NCI-H526 treated with DMSO at 0.1 percent for 48 hours (cell line): ENCODE data around the gene SNX10.

Source experiments
- DNase-seq: peaks from one replicate; lab custom pipeline; 2025; lab: John Stamatoyannopoulos, UW

Gene SNX10

DNA sequence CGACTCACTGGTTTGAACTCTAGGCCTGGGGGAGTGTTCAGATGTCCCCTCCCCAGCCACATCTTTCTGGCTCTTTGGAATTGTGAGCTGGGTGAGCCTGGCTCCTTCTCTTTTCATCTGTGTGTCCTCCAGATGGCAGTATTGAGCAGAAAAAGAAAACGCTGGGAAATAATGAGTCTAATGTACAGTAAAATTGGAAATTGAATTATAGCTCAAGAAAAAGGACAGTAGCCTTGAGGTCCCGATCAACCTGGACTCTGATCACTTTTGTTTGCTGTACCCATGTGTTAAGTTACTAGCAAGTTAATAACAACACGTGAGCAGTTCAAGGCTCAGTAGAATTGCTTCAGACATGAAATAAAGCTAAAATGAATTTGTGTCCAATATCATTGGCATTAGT, 77.9 kb downstream of the SNX10 start:
- DNase-seq, result peak; percentile 34

- no peak for DNase-seq
These were observed 78.3 kb downstream of the SNX10 start for GRCh38 chr7:26370011-26370410.

DNA sequence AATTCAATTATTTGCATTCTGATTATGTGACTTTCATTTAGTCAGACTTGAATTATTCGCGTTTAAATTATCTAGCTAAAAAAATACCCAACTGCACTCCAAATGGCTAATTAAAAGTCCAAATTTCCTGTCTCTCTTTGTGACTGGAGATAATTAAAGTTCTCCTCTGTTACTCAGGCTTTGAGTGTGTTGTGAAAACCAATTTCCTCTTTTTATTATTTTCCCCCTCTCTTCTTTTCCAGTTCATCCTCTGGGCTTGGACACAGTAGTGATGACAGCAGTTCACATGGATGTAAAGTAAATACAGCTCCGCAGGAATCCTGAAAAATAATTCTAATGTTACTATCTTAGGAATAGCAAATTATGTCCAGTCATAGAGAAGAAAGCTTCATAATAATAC, 80.6 kb downstream of the SNX10 start:
- DNase-seq, result peak; percentile 29

DNA sequence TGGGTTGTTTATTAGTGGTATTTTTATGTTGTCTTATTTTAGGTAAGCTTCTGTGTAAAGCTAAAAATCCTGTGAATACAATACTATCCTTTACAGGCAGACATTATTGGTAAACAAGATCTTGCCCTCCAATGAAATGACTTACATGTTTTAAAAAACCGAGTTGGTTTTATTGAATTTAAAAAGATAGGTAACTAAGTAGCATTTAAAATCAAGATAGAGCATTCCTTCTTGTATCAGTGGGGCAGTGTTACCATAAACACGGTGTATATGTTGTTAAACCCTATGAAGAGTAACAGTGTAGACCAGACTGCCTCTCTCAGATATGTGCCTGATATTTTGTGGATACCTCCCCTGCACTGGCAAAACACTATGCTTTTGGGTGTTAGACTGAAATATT, 81.0 kb downstream of the SNX10 start:
- peak; percentile 29 for DNase-seq

DNA sequence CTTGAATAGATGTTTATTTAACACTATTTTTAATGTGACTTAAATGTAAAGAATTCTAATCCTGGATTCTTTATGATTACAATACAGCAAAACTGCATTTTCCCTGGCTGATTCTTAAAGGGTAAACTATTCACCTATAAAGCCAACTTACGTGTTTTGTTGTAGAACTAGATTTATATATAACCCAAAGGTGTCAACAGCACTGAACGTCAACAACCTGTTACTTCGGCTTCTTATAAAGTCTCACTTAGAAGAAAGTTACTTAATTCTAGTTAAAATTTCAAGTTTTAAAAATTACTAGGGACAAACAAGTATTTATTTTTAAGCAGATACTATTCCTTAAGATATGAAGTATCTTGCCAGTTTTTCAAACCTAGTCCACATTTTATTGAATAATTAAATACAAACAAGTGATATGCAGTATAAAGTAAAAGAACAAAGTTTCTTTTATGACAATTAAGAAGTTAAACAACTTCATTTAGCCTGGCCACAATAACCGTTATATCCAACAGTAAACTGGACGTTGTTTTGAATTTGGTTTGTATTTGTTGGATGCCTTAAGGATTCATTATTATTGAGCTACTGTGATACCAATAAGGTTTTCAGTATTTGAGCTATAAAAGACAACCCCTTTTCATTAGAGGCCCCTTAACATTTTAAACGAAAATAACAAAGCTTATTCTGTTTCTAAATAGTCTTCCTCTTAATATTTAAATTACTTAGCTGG, 83.1 kb downstream of the SNX10 start:
- peak; percentile 41 for DNase-seq

DNA sequence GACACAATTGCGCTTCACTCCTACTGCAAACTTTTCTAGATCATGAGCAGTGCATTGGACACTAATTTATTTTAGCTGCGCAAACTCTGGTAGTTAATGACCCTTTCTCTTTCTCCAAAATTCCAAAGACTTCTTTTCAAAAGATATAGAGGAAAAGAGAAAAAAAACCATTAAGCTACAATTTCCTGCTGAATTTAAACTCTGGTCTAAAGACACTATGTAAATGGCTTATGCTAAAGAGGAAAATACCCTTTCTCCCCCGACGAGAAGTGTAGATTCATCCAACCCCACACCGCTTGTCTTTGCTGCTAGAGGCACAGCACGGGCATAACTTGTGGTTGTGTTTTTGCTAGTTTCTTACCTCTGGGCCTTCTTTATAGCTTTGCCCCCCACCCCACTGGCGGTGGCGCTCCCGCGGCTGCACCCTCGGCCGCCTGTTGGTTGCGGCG, 84.1 kb downstream of the SNX10 start:
- peak; percentile 85 for DNase-seq

- peak; percentile 78 for DNase-seq
These were observed 84.7 kb downstream of the SNX10 start for GRCh38 chr7:26376175-26376917.

GRCh38 chr7:26378016-26378415, 86.4 kb downstream of the SNX10 start:
- no peak for DNase-seq

DNA sequence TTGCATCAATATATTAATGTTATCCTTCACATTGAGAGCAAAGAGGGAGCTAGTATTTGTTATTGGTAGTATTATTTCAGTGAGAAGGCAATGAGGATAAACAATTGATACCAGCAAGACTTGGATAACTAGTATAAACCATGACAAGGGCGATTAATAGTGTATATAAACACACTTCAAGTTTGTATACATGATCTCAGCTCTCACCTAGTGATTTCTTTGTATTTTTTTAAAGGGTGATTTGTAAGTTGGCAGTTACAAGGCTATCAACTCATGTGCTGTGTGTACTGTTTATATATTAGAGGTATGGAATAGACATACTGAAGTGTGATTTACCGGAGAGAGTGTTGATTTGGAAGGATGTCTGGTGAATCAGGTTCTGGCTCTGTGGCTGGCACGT, 88.0 kb downstream of the SNX10 start:
- no peak for DNase-seq

DNA sequence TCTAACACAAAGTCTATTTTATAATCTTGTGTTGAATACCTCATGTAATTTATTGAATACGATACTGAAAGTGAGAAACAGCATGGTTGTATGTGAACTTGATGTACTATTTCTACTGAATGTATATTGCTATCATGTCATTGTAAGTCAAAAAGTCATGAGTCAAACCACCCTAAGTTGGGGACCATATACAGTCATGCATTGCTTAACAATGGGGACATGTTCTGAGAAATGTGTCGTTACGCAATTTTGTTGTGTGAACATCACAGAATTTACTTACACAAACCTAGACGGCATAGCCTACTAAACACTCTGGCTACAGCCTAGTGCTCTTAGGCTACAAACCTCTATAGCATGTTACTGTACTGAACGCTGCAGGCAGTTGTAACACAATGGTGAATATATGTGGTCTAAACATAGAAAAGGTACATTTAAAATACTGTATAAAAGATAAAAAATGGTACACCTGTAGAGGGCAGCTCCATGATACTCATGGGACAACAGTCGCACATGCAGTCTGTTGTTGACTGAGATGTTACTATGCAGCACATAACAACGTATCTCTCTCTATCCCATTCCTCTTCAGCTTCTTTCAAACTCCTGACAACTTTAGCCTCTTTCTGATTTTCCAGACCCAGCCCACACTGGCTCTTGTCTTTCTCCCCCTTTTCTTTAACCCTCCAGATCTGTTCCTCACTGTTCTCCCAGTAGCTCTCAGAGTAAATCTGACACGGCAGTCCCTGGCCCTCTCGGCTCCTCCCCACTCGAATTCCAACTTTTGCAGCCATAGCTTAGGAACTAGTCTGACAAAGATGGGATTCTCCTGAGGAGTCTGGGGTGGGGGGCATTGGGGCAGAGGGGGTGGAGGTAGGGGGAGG, 90.1 kb downstream of the SNX10 start:
- no peak for DNase-seq

DNA sequence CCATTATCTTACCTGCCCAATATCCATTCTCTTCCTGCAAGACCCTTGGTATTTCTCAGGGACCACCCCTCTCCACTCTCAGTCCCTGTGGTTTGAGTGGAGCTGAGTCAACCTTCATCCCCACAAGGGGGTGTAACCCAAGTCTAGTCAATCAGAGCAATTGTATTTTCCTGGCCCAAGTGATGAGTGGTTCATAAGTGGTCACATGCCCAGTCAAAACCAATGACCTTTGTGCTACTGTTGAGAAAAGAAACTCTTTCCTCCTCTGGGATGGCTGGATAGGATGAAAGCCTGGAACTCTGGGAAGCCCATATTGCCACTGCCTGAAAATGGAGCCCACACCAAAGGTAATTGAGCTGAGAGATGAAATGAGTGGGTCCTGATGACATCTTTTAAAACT, 93.6 kb downstream of the SNX10 start:
- DNase-seq, result no peak

- peak; percentile 96 for DNase-seq
These were observed 96.1 kb downstream of the SNX10 start for GRCh38 chr7:26387731-26388130.

GRCh38 chr7:26388256-26388655, 96.6 kb downstream of the SNX10 start:
- peak; percentile 57 for DNase-seq

DNA sequence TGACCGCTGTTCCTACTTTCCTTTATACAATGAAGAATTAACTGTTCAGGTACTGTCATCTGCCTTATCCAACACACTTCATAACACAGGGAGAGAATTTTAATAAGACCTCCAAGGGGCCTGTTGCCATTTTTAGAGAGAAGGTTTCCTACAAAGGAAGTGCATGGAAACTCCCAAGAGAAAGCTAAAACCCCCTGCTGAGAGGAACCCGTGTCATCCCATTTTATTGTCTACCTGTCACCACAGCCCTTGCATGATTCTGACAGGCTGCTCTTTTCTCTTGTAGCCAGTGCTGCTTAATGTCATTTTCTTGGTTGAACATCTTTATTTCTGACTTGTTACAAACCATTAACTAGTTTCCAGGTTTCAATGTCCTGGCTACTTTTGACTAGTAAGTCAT, 98.4 kb downstream of the SNX10 start:
- no peak for DNase-seq

GRCh38 chr7:26393818-26394217, 102.2 kb downstream of the SNX10 start:
- no peak for DNase-seq

DNA sequence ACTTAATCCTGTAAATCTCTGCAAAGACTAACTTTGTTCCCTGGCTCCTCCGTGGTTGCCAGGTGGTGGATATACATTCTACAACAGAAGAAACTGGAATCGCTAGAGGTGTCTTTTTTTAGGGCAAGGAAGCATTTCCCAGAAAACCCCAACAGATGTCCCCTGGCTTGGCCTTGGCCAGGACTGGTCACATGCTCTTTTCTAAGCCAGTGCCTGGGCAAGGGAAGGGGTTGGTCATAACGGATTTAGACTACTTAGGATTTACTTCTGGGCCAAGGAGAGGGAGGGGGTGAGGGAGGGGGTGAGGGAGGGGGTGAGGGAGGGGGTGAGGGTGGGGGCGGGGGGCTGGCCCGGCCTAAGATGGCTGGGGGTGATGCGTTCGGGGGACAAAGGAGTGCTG, 105.7 kb downstream of the SNX10 start:
- DNase-seq, result no peak

DNA sequence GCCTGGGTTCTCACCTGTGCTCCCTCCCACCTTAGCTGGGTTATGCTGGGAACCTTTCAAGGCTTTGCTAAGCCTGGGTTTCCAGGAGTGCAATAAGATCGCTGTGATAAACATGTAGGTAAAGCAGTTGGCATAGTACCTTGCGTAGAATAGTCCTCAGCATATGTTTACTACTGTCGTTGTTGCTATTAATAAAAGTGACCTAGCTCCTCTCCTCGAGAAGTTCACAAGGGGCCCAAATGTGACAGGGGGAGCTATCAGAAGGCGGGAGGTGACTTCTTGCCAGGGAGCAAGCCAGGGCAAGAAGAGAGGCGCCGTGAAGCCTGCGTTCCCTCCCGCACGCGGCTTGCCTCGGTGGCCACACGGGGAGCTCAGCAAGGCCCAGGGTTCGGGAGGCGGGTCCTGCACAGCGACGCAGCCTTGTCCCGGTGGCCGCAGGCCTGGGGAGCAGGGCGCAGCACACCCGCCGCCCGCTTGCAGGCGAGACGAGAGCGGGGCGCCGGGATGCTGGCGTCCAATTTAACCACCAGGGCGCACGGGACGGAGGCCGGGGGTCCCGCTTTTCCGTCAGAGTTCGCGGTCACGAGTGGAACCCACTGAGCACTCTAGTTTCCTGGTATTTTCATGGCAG, 106.2 kb downstream of the SNX10 start:
- DNase-seq, result peak; percentile 73

DNA sequence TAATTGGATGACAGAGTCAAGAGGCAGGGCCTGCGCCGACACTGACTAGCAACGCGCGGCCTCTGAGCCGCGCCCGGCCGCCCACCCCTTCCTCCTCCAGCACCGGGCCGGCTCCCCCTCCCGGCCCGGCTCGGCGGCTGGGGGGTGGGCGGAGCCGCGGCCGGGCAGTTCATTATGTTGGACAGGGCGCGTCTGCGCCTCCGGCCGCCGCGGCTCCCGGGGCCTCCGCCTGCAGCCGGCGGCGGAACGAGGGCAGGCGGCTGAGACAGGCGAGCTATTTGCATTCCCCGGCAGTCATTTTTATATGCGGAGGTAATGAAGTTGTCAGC, 106.7 kb downstream of the SNX10 start:
- DNase-seq, result peak; percentile 85

DNA sequence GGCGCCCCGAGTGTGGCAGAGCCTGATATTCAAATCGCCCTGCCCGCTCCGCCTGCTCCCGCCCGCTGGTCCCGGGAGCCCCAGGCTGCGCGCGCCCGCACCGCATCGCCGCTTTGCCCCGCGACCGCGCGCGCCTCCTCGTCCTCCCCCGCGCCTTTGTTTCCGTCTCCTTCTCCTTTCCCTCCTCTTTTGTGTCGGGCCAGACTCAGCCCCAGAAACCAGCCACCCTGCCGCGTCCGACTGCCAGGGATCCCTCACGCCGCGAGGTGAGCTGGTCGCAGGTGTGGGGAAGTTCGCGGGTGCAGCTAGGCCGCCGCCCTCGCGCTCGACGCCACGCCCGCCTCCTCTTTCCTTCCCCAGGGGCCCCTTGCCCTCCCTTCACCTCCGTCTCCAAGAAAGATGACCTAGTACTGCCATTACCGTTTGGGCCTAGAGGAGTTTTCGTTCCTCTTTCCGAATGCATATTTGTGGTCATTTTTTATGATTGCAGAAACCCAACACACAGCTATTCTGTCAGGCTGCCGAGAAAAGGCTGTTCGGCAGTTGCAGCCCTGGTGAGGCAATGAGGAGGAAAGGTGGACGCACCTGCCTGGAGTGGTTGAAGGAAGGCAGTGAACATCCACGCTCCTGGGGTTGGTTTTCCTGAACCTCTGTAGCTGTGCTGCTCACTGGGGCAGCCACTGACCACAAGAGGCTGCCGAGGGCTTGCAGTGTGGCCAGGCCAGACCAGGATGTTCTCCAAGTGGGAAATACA, 107.3 kb downstream of the SNX10 start:
- peak; percentile 82 for DNase-seq

GRCh38 chr7:26399736-26400135, 108.1 kb downstream of the SNX10 start:
- no peak for DNase-seq

DNA sequence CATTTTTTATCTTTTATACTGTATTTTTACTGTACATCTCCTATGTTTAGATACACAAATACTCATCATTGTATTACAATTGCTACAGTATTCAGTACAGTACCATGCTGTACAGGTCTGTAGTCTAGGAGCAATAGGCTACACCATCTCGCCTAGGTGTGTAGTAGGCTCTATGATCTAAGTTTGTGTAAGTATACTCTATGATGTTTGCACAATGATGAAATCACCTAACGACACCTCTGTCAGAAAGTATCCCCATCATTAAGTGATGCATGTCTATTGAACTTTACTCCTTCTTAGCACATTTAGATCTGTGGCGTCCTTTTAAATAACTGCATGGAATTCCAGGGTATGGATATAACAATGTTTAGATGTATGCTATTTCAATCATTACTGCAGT, 112.0 kb downstream of the SNX10 start:
- no peak for DNase-seq
